GM12891 (cell line): ENCODE data around the gene TRIM33.

Experiments
- DNase-seq: peaks from one replicate; pipeline ENCODE4 v3.0.0; 2011; ENCODE audit warnings: low spot score; ENCODE audit not compliant: insufficient read length
- FAIRE-seq: peaks from 2 replicates; lab custom pipeline; 2011; peaks lifted over from hg19 to GRCh38; lab: Jason Lieb, UNC
- PAX5 ChIP-seq: IDR thresholded peaks from 2 replicates; pipeline ENCODE4 v1.6.1; 2011; ENCODE audit warnings: low read length, moderate library complexity, mild to moderate bottlenecking; ENCODE audit not compliant: insufficient read depth, severe bottlenecking
- POLR2A ChIP-seq: IDR thresholded peaks from 2 replicates; pipeline ENCODE4 v1.6.1; 2011; ENCODE audit warnings: low read depth, low read length, control low read depth
- POLR2AphosphoS5 ChIP-seq: IDR thresholded peaks from 2 replicates; pipeline ENCODE4 v1.6.1; 2011; ENCODE audit warnings: low read depth, low read length, control low read depth
- POU2F2 ChIP-seq: IDR thresholded peaks from 2 replicates; pipeline ENCODE4 v1.6.1; 2011; ENCODE audit warnings: low read depth, mild to moderate bottlenecking, control low read depth, low read length, moderate library complexity
- SPI1 ChIP-seq: IDR thresholded peaks from 2 replicates; pipeline ENCODE4 v1.6.1; 2011; ENCODE audit warnings: low read depth, low read length, control low read depth
- TAF1 ChIP-seq: IDR thresholded peaks from 2 replicates; pipeline ENCODE4 v1.6.1; 2011; ENCODE audit warnings: low read depth, low read length, control low read depth

The TRIM33 gene

DNA sequence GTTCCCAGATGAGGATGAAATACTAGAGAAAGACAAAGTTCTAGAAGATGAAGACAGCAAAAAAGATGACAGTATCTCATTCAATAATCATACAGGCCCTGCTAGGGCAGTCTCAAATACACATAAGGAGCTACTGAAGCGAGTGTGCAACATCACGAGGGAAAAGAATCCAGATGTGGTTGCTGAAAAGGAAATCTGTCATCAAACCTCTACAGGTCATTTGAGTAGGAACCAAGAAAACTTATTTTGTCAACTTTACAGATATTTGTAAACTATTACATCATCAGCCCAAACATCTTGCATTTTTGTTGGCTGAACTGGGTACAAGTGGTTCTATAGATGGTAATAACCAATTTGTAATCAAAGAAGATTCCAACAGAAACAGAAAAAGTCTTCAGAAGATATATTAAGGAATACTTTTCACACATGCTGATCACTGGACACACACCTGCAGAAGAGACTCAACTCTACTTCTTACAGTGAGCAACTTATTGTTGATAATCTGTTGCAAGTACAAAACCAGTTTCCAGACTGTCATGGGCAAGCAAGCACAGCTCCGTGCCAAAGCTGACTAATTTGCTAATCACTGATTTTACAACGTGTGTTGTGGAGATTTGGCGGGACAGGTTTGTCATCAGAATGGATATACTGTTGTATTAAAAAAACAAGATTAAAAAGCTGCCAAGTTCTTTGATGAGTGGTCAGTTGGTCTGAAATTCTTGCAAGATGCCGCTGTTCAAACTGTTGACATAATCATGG lies 42.1 kb downstream of the TRIM33 start:
- FAIRE-seq (no peak), DNase-seq (no peak)
- TF ChIP-seq POLR2AphosphoS5 (no peak), POLR2A (no peak), PAX5 (no peak), POU2F2 (no peak), TAF1 (no peak), SPI1 (no peak)

DNA sequence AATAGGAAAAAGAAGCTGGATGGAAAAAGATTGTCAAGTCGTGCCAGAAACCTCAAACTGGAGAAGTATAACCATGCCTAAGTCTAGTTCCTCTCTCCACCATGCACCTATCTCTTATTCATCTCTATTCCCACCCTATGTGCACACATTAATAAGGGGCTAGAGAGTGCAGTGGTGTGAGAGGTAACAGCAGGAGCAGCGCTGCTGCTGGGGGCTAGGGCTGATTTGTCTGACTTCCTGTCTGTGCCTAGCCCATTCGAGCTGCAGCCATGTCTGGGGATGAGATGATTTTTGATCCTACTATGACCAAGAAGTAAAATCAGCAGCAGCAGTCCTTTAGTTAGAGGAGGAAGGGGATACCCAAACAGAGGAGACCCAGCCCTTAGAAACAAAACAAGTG lies 43.0 kb downstream of the TRIM33 start:
- no peak for TF ChIP-seq POLR2A
- TF ChIP-seq TAF1, result no peak
- no peak for TF ChIP-seq PAX5
- no peak for TF ChIP-seq POLR2AphosphoS5
- TF ChIP-seq POU2F2, result no peak
- TF ChIP-seq SPI1, result no peak; the same call in 1 of the 2 replicates
- DNase-seq (no peak), FAIRE-seq (no peak)

DNA sequence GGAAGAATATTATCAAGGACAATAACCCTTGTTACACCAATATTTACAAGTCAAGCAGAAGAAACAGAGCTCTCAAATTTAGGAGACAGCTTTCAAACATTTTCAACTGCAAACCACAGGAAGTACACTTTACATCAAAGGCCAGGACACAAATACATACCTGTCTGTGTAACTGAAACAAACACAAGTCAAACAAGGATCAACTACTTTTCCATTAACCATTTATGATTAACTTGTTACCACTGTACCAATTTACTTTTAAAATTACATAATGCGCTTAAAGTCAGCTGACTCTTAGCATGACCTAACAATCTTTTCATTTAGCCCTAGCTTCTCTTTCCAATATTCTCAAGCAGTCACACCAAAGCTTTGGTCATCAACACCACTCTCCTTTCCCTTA lies 43.5 kb downstream of the TRIM33 start:
- FAIRE-seq (peak; percentile 62), DNase-seq (no peak)
- no peak for TF ChIP-seq PAX5
- no peak for TF ChIP-seq SPI1
- TF ChIP-seq POLR2A, result no peak
- no peak for TF ChIP-seq POU2F2
- TF ChIP-seq POLR2AphosphoS5, result no peak
- no peak for TF ChIP-seq TAF1

DNA sequence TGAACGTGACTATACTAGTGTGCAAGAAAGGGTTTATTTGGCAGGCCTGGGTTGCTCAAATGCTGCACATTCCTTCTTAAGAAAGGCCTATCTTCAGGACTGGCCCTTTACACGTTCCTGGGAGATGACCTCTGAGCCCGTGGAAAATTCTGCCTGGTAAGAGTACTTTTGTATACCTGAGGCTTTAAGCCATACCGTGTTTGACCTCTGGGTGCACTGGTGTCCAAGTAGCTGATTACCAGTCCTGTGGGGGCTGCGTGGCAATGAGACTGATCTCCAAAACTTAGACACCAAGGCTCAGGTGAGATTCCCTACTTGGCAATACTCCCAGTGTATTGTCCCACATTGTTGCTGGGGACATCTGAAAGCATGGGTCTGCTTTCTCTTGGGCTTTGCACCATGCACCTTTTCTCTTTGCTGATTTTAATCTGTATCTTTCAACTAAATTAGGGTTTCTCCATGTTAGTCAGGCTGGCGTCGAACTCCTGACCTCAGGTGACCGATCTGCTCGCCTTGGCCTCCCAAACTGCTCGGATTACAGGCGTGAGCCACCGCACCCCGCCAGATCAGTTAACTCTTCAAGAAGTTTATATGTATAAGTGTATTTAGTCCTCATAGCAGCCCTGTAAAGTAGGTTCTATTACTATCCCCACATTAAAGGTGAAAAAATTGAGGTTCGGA lies 44.5 kb downstream of the TRIM33 start:
- FAIRE-seq (no peak), DNase-seq (no peak)
- TF ChIP-seq POLR2A, result no peak
- no peak for TF ChIP-seq SPI1
- no peak for TF ChIP-seq PAX5
- no peak for TF ChIP-seq POLR2AphosphoS5
- no peak for TF ChIP-seq POU2F2
- TF ChIP-seq TAF1, result no peak

DNA sequence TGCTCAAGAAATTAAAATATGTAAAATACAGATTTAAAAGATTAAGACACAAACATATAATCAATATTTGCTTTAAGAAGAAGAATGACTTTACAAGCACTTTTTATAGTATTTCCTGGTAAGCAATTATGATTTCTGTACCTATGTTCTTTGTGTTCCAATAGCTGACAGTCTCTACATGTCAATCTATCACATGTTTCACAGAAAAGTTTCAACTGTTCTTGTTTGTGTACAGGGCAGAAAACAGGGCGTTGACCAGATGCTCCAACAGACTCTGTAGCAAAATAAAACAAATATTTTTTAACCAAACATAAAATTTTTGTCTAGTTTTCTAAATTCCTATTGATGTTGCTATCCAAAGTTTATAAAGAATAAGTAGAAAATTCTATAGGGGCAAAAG lies 48.0 kb downstream of the TRIM33 start:
- DNase-seq (no peak), FAIRE-seq (no peak)
- TF ChIP-seq SPI1 (no peak), TAF1 (no peak), PAX5 (no peak), POLR2A (no peak), POU2F2 (no peak), POLR2AphosphoS5 (no peak)

DNA sequence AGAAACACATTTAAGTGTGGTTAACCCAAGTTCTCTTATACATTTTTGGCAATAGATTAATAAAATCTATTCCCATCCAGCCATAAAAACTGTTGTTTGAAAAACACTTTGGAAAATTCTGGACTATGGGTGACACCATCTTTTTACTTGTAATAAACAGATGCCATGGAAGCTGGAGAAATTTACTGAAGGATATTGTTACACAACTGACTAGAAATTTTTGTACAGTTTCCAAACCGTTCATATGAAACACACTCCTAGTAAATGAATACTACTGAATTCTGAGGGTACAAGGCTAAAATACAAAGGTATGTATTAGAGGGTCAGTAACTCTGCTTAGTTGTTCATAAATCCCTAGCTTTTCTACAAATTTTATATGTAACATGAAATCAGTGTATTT lies 48.7 kb downstream of the TRIM33 start:
- DNase-seq (no peak), FAIRE-seq (no peak)
- no peak for TF ChIP-seq POU2F2
- no peak for TF ChIP-seq POLR2AphosphoS5
- no peak for TF ChIP-seq PAX5
- TF ChIP-seq SPI1, result no peak
- no peak for TF ChIP-seq POLR2A
- no peak for TF ChIP-seq TAF1

DNA sequence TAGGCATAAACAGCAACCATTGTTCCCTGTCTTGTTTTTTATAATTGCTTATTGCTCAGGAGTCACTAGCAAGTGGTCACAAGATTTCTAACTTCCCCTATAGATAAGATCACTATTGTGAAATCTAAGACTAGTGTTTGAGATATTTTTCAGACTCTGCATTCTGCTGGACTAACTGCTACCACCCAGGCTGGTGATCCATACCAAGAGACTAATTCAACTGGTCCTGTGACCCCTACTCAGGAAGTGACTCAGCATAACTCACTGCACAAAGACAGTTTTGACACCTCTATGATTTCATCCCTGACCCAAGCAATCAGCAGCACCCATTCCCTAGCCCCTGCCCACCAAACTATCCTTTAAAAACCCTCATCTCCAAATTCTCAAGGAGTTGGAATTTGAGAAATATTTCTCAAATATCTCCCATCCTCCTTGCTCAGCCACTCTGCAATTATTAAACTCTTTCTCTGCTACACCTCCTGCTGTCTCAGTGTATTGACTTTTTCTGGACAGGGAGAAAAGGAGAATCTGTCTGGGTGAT lies 52.7 kb downstream of the TRIM33 start:
- TF ChIP-seq TAF1, result no peak
- no peak for TF ChIP-seq POLR2AphosphoS5
- no peak for TF ChIP-seq POLR2A
- no peak for TF ChIP-seq POU2F2
- TF ChIP-seq PAX5, result no peak
- no peak for TF ChIP-seq SPI1
- FAIRE-seq (no peak), DNase-seq (no peak)

DNA sequence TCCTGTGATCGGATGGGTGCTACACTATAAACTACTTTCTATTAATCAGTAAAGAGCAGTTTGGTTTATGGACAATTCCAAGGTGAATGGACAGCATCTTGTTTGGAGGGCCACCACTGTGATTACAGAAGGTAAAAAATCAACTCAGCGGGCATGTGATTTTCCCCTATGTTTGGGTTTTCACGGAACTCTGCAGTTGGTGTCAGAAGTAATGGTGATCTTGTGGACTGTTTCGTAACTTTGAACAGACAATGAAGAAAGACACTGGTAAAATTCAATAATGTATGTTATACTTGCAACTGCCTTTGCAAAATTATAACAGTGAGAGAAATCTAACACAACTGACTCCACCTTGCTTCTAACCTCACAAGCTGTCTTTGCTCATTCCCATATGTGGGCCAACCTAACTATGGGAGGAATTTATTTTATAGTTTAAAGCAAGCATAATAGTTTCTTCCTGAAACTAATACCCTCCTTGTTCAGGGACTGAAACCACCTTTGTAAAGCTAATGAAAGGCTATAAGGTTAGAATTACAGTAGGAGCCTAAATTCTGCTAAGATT lies 53.2 kb downstream of the TRIM33 start:
- FAIRE-seq, result no peak
- no peak for DNase-seq
- no peak for TF ChIP-seq POU2F2
- TF ChIP-seq SPI1, result no peak
- no peak for TF ChIP-seq POLR2AphosphoS5
- no peak for TF ChIP-seq PAX5

DNA sequence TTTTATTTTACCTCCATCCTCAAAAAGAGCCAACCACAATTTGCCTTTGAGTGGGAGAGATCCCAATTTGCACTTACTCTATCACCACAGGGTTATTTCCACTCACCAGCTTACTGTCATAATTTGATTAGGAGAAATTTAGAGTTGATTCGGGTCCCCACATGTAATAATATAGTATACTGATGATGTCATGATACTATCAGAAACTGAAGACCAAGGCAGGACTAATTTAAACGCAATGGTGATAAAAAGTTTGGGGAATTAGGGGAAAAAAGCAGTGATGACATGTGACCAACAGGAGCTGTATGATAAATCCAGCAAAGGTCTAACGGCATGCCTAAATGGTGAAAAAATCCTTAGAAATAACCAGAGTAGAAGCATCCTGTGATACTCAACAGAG lies 54.4 kb downstream of the TRIM33 start:
- TF ChIP-seq TAF1, result no peak
- TF ChIP-seq PAX5, result no peak
- TF ChIP-seq POU2F2, result no peak
- TF ChIP-seq POLR2AphosphoS5, result no peak
- TF ChIP-seq SPI1, result no peak
- TF ChIP-seq POLR2A, result no peak
- FAIRE-seq, result no peak
- no peak for DNase-seq
